HG03457 (cell line): Measurements from ENCODE around the gene DPYD.

ENCODE experiments used
- ATAC-seq: cut with Tn5 transposase; IDR thresholded peaks from one replicate; pipeline ENCODE4 v1.9.1; 2021; ENCODE audit warnings: moderate number of reproducible peaks; ENCODE audit not compliant: unreplicated experiment

DPYD gene

DNA sequence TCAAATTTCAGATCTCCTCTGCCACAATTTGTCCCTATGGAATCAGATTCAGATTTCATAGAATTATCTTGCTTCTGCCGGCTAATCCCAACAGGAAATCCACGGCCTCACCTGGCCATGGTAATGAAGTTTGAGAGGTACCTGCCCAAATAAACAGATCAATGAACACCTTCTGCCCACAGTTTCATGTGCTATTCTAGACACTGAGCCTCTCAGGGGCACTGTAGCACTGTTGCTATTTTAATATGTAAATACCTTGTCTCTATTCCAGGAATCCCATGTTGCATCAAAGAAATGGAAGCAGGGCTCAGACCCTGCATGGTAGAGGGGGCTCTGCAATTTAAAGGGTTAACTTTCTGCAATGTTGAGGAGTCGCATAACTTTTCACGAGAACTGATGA, 606.1 kb downstream of the DPYD start:
- ATAC-seq, result no peak

DNA sequence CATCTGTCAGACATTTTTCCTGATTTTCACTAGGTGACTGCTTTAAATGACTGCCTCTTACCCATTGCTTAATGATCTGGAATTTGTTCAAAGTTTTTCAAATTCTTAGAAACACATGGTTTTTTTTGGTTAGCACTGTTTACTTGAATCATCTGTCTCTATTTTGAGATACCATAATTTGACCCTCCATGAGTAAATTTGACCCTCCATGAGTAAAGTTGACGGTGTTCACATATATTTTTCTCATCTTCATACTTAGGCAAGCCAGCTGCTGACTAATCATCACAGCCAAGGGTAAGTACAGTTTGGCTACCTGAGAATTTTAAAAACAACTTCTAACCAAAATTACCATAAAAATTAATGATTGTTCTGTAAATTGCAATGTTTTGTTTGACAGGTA, 612.7 kb downstream of the DPYD start:
- ATAC-seq, result no peak

DNA sequence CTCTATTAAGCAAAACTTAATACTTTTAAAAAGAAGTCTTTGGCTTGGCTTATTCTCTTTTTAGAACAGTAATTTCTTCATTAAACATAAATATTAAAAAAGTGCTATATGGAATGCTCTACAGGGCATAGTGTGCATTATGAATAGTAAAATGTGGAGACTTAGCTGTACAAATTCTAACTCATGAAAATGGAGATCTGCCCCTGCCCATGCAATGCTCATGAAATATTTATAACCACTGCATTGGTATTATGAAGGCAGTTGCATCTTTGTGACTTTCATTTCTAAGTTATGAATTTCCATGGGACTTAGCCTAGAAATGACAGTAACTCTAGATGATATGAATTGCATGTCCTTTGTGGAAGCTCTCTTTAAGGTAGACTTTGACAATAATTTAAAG, 613.3 kb downstream of the DPYD start:
- no peak for ATAC-seq

DNA sequence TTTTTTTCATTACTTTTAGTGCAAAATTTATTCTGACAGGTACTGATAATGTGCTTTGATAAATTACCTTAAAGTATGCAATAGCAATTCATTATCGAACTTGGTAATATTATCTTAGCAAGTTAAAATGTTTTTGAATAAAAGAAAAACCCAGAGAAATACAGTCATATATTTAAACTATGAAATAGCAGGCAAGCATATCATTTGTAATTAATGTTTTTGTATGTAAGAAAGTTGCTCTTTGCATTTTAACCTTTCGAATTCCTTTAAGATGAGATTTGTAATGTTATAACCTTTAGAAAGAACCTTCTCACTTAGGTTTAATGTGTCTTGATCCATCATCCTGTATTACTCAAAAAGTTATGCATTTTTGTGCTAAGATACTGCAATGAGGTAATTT, 613.7 kb downstream of the DPYD start:
- ATAC-seq, result no peak

DNA sequence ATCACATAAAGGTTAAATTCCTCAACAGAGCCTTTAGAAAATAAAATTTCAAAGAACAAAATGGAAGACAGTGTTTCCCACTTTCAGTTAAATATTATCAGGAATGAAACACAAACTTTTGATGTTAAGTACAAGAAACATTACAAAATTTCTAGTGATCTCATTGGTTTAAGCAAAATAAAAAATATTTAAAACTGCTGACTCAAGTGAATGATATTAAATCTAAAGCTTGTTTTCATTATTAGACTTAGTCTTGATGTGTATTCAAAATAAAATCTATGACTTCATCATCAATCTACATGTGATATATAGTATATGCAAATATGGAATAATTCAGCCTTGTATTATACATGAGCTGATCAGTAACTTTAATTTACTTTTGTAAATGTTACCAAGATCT, 614.3 kb downstream of the DPYD start:
- no peak for ATAC-seq

DNA sequence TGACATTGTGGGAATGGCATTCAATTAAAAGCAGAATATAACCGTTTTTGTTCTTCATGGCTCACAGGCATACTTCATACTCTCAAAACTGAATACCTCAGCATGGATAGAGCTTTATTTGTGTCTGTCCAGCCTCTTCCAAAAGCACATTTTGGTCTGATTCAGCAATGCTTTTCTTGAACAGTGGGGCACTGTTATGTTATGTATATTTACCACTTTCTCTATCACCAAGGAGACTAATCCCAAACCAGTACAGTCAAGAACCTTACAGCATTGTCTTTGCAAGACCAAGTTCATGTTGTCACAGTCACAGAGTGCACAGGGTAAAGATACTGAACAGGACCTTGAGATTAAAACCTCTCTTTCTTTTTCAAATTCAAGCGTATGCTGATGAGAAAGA, 616.5 kb downstream of the DPYD start:
- no peak for ATAC-seq

DNA sequence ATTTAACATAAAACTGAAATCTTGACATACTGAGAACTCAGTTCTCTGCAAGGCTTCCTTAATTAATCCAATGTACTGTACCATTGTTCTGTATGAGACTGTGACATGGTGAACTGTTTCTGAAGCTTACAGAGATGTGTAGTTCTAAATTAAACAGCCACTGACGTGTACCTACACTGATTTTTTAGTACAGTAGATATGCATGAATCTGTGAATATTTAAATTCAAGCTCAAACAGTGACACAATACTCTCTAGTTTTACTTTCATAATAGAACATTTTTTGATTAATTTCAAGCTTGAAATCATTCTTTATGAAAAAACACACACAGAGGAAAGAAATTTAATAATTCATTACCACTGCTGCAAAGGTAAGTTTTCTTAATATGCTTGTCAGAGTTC, 621.9 kb downstream of the DPYD start:
- ATAC-seq, result no peak

DNA sequence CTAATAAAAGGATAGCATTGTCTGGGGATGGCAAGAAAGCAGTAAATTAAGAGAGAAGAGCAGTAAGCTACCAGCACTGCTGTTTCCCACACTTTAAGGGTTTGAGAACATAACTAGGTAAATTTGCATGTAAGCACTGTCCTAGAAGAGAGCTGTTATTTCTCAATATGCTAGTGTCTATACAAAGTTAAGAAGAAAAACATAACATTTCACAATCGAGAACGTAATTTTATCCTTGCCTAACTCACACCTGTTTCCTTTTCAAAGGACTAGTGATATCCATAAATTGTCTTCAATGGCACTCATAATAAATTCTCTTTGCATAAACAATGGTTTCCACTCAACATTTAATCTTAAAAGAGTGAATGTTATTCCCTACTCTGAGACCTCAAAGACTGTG, 623.2 kb downstream of the DPYD start:
- ATAC-seq, result no peak

DNA sequence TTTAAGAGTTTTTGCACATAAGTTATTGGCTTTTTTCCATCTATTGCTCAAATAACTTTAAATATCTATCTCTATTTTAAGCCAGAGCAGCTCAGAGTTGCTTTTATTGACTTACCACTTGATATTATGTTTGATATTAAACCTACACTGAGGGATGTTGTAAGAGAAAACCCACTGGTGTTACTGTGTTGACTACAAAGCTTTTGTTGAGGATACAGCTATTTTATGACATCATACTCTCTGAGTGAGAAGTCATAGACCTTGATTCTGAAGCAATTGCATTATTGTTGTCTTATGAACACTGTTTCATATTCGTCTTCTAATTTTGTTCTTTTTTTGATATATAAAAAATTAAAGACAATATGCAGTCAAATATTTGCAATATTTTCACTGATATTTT, 638.9 kb downstream of the DPYD start:
- ATAC-seq, result no peak

DNA sequence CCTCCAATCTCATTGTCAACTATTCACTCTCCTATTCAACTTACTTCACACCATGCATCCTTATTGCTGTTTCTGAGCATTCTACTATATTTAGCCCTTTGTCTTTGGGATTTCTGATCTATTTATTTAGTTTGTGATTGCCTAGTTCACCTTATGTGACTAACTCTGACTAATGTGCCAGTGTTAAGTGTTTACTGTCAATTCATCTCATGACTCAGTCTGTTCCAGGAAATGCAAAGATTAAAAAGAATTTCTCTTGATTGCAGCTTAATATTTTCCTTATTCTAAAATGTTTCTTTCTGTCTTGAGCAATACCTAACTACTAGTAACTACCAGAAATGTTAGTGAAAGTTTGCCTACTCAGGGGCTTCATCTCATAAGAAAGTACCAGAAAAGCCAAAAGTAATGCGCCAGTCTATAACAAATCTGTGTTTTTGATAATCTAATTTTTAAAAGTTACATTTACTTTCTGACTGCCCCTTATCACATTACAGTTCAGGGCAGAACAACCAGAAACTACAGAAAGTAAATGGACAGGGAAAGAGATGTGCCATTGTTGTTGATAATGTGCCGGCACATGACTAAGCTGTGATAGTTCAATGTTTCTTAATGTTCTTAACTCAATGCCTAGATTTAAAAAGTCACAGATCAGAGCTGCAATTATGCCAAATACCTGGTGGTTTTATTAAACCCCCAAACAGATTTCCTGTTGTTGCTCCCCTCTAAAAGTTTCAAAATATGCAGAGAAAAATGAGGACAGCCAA, 642.8 kb downstream of the DPYD start:
- ATAC-seq, result no peak

DNA sequence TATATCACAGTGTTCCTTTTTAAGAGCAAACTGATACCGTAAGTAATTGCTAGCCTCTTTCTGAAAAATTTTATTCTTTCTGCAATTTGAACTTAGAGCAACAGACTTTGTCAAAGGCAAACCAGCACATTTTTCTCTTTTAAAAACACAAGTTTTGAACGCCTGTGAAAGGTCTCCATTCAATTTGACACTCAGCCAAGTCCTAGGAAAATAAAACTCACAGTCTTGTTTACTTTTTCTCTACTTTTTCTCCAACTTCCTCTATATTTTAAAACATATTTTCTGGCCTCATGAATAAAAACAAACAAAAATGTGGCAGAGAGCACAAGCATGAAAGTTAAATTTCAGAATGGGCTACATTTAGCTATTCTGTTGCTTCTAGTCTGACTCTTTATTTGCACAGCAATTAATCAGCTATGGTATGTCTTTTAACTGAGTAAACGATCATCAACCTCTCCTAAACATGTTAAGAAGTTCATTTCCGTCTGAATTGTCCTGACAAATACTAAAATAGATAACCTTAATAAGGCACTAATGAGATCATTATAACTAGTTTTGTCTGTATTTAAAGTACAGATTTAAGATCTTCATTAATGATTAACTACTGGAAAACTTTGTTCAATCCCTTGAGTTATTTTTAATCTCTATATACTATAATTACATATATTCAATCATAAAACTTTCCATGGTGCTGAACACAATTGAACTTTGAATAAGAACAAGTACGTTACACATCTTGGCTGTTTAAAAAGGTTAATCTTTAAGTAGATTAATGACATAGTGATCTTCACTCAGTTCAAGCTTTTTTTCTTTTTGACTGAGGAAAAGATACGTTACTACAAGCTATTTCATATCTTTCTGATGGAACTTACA, 648.7 kb downstream of the DPYD start:
- ATAC-seq, result no peak

DNA sequence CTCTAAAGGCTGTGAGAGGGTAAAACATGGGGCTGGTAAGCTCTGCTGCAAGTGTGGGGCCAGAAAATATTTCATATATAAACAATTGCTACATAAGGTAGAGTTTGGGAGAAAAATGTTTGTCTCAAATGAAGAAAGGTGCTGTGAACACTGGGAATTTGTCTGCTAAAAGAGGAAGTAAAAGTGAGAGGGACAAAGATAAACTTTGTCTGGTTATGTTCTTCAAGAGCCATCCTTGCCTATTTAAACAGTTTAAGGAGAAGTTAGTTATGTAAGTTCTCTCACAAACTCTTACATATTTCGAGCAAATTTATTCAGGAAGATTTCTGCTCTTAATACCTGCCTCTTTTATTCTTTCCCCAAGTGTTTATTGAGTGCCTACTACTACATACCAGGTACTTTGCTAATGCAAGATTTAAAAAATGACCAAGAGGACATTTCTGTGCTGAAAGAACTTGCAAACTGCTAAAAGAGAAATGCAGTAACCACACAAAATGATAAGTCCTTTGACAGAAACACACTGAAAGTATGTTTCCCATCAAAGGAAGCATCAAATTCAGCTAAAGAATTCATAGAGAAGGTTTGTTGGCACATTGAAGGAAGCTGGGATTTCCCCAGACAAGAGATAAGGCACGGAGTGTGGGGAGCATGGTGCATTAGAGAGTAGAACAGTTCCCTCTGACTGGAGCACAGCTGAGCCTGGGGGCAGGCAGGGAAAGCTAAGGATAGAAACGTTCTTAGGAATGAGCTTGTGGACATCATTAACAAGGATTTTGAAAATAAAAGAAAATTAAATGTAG, 650.1 kb downstream of the DPYD start:
- ATAC-seq, result no peak

DNA sequence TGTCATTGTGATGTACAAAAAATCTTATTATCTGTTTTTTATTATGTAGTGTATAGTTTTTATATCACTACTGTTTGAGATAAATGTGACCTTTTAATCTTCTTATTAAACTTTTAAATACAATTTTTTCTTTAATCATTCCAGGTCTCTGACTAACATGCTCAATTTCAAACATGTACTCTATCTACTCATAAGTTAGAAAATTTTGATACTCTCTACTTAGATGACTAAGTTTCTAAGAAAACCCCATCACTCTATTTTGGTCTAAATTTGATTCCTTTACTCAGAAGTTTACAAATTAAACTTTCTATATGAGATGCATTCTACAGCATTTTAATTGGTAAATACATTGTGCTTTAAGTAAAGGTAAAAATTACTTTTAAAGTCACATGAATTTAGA, 655.2 kb downstream of the DPYD start:
- ATAC-seq, result no peak

DNA sequence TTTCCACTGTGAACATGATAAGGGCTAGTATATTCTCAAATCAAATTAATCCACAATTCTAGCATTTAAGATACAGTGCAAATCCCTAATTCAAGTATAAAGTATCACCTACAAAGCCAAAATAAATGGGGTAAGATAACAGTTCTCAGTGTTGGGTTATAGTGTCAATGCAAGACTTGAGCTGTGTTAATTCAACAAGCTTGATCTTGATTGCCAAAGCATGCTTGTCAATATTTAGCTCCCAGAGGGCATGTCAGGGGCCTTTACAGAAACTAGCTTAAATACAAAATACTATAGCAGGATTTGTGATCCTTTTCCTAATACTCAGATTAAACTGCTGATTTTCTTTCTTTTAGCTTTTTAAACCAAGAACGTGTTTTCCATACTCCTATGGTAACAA, 658.0 kb downstream of the DPYD start:
- ATAC-seq, result no peak

DNA sequence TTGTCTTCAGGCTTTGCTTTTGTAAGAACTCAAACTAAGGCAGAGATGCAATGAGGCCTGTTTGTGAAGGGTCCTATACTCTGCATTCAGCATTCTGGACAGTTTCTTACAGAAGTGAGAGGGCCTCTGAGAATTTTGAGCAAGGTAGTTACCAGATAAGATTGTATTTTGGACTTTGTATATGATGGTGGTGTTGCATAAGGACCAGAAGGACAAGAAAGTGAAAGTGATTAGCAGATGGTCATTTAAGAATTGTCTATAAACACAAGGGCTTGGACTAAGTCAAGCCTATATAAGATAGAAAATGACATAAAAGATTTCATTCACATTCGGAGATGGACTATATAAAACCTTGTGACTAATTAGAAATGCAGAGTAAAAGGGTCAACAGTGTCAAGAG, 662.2 kb downstream of the DPYD start:
- no peak for ATAC-seq

DNA sequence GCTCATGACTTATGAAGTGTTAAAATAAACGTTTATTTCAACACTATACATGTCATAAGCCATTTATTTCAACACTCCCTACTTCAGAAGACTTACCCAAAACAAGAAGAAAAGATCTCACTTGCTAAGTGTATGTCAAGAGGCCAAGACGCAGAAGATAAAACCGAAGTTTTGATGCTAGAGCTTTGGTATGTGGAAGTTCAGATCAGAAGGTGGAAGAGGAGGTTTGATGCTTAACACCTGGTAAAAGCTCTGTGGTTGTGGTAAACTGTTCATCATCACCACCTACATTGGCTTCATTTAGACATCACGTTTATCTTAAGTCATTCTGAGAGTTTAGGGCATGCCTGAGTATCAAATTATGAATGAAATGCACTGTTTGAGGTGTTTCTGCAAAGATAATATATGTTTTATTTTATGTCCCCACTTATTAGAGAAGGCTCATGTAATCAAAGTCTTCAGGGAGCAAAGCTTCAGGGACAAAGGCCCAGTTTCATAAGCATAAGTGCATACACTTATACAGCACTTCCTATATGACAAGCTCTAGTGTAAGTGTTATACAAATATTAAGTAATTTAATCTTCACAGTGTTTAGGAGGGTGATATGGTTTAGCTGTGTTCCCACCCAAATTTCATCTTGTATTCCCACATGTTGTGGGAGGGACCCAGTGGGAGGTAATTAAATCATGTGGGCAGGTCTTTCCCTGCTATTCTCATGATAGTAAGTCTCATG, 665.9 kb downstream of the DPYD start:
- ATAC-seq, result no peak

DNA sequence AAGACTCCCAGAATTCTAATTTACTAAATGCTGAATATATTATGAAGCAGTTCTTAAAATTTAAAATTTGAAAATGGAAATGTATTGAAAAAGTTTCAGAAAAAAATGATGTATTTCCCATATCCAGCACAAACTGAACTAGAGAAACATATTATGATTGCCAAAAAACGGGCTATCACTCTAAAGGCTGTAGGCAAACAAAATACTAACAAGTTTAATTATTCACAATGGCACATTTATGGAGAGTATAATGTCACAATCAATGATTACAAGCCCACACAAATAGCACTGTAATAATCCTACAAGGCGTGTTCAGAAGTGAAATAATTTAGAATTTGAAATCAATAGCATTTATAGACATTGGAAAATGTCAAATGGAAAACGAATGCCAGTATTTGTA, 667.9 kb downstream of the DPYD start:
- ATAC-seq, result no peak

DNA sequence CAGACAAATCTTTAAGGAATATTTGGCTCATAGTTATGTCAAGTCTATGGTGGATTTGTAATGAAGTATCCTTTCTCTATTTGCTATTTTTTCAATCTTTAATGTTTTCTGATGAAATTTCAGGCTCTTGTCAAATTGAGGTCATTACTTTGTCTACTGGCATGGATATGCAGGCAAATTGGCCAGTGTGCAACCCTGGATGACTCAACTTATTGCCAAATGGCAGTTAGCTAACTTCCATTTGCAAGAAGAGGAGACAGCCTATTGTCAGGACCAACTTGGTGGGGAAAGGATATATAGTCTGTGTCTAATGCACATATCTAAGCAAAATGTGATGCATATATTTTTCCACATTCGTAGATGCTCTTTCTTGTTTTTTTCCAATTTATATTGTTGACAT, 668.8 kb downstream of the DPYD start:
- ATAC-seq, result no peak

DNA sequence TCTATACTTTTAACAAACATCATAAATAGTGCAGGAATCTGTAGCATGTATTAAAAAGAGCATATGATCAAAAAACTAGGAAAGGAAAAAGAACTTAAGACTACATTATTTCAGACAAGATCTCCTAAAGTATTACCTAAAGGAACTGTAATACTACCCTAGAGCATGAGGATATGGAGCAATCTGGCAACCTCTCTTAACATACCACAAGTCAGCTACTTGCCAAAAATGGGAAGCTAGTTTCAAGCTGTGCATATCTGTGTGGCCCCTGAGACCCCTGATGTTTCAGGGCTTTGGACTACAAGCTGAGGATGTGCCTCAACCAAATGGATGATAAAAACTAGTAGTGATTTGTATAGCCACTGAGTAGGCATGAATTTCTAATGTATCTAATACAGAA, 673.6 kb downstream of the DPYD start:
- ATAC-seq, result no peak

DNA sequence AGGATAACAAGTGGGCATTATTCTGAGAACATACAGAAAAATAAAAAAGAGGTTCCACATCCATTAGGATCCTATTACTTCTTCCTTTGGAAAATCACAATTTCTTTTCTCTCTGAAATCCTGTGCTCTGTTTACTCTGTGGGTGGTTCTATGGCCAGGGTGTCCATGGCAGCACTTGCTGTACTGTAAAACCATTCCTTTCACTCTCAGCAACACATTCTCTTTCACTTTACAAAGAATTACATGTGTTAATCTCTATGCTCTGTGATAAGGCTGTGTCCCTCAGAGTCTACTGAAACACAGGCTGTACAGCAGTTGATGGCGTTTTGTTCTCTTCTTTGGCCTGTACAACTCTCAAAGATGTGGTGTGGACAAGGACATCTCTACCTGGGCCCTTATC, 675.2 kb downstream of the DPYD start:
- no peak for ATAC-seq

DNA sequence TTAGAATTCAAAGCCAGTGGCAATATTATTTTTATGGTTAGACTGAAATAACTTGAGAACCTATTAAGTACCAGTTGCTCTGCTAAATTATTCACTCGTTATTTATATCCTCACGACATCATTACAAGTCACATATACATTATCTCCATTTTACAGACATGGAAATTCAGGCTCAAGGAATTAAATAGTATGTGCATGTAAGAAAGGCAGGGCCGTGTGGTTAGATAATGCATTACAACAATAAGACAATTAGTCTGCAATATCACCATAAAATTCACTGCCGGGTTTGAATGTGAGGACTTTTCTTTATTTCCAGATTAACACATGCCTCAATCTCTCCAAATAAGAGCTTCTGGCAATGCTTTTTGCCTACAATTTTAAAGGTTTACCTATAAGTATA, 675.8 kb downstream of the DPYD start:
- no peak for ATAC-seq
